GM18498 (cell line): ENCODE results near the gene OLFM3.

ENCODE experiments used
- ATAC-seq: cut with Tn5 transposase; IDR thresholded peaks from one replicate; pipeline ENCODE4 v1.9.1; 2021; ENCODE audit warnings: mild to moderate bottlenecking, moderate library complexity; ENCODE audit not compliant: unreplicated experiment

The OLFM3 gene

GRCh38 chr1:101849356-101849755 is 147.4 kb downstream of the OLFM3 start:
- ATAC-seq = no peak

GRCh38 chr1:101847626-101848025 is 149.1 kb downstream of the OLFM3 start:
- ATAC-seq = no peak

- ATAC-seq = no peak
Measured at GRCh38 chr1:101846820-101847219, 149.9 kb downstream of the OLFM3 start.

GRCh38 chr1:101843160-101843559 is 153.6 kb downstream of the OLFM3 start:
- no peak for ATAC-seq

GRCh38 chr1:101841824-101842223 is 154.9 kb downstream of the OLFM3 start:
- no peak for ATAC-seq

GRCh38 chr1:101835988-101836387 is 160.7 kb downstream of the OLFM3 start:
- ATAC-seq = no peak

- no peak for ATAC-seq
Measured at GRCh38 chr1:101833312-101833711, 163.4 kb downstream of the OLFM3 start.

- no peak for ATAC-seq
Measured at GRCh38 chr1:101826416-101826815, 170.3 kb downstream of the OLFM3 start.

GRCh38 chr1:101820071-101820470 is 176.7 kb downstream of the OLFM3 start:
- ATAC-seq = no peak

GRCh38 chr1:101816262-101816661 is 180.5 kb downstream of the OLFM3 start:
- ATAC-seq = no peak

- no peak for ATAC-seq
Measured at GRCh38 chr1:101798417-101798816, 198.3 kb downstream of the OLFM3 start.

- no peak for ATAC-seq
Measured at GRCh38 chr1:101797722-101798121, 199.0 kb downstream of the OLFM3 start.

GRCh38 chr1:101781201-101781831 is 215.4 kb downstream of the OLFM3 start:
- no peak for ATAC-seq

GRCh38 chr1:101769520-101769919 is 227.2 kb downstream of the OLFM3 start:
- peak; percentile 71 for ATAC-seq

GRCh38 chr1:101757985-101758384 is 238.7 kb downstream of the OLFM3 start:
- no peak for ATAC-seq

- no peak for ATAC-seq
Measured at GRCh38 chr1:101756411-101756810, 240.3 kb downstream of the OLFM3 start.
